Measurements from ENCODE around the gene EYS. TPM values are rescaled to one million over a fixed set of nuclear protein-coding genes. Genes with fewer than 3 reads are reported as not detected.
A peak's percentile ranks its signal among the peaks of the same experiment; 100 is the strongest.
"Not testable (repeated sequence)": the region's sequence is repeated elsewhere in the genome, so short reads cannot be mapped to it uniquely, and the experiment has no call there.

Gene EYS
- total RNA-seq, 1 donor from 2014 or later: not detected

DNA sequence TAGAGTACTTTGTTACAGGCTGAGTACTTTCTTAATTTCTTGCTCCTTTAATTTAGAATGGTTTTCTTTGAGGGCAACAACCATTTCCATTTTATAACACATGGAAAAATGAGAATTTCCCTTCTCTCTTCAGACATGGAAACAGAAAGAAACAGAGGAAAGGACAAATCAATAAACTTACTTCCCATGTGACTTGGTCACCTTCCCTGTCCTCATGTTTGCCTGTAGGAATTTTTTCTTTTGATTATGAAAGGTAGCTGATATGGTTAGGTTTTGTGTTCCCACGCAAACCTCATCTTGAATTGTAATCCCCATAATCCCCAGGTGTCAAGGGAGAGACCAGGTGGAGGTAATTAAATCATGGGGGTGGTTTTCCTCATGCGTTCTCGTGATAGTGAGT is 1901.7 kb downstream of the EYS start:
- ATAC-seq: no peak

DNA sequence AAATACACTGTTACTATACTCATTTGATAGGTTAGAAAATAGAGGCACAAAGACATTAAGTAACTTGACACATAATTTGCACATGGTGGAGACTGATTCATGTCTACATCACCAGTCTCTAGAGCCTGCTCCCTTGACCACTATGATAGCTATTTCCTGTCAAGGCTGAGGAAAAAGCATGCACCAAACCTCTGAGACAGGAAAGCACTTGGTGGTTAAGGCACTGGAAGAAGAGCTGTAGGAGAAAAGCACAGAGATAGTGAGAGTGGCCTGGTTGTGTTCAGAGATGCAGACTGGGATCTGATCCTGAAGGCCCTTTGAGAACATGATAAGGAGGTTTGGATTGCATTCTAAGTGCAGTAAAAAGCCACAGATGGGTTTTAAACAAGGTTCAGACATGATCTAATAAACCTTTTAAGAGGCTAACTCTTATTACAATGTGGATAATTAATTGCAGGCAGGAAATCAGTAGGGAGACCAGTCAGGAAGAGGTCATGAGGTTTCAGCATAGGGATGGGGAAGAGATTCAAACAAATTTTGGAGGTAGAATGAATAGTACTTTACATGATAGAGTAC is 1902.6 kb downstream of the EYS start:
- ATAC-seq: peak; percentile 11

DNA sequence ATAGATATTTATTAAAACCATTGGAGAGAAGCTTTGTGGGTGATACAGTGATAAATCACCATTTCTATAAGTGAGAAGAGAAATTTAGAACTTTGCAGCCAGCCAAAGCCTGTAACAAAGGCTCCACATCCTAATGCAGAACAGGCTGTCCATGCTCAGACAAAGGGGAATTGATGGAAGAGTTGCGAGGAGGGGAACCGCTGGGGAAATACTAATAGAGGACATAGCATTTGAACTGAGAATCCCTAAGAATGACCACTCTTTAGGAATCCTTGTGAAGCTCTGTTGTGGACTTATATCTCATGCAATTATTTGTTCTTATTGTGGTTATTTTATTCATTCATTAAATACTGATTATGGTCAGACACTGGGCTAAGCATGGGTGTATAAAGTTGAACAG is 1903.7 kb downstream of the EYS start:
- ATAC-seq: no peak

DNA sequence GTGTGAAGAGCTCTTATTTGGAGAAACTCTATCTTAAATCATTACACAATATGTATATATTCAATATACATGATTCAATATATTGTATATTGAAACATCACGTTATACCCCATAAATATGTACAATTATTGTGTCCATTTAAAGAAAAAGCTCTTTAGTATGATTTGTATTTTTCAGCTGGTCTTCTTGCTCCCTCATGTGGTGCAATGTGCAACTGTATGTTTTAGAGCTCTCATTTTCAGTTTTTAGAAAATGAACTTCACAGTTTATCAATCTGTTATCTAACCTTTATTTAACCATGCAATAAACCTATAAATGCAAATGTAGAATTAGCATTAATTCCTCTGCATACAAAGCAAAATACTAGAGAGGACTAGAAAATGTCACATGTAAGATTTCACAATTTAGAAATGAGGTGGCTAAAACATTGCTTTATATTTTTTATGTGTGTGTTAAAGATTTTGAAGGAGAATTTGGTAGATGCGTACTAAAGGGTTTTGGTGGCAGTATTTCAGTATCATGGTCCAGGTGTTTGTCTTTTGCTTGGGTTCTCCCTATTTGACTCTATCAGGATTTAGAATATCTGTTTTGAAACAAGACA is 1904.3 kb downstream of the EYS start:
- no peak for ATAC-seq

DNA sequence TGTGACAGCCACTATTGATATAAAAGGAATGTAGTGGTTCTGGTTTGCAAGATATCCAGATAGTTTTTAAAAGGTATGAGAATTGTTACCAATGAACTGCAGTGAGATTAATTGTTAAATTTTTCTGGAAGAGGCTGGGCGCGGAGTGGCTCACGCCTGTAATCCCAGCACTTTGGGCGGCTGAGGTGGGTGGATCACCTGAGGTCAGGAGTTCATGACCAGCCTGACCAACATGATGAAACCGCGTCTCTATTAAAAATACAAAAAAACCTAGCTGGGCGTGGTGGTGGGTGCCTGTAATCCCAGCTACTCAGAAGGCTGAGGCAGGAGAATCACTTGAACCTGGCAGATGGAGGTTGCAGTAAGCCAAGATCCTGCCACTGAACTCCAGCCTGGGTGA is 1906.6 kb downstream of the EYS start:
- ATAC-seq: not testable (repeated sequence)

DNA sequence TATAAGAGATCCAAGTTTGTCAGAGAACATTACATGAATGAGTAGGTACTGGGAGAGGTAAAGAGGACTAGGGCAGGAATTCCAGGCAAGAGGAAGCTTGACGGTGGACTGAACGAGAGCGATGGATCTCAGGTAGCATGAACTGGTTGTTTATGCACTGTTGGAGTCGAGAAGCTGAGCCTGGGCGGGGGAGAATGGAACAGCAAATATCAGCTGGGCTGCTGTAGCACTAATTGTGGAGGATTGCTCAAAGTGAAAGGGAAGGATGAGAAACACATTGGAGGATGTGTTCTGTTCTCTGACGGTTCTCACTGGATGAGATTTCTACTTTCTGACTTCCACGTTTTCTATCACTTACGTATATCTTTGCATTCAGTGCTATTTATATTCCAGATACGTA is 1907.2 kb downstream of the EYS start:
- ATAC-seq: no peak

DNA sequence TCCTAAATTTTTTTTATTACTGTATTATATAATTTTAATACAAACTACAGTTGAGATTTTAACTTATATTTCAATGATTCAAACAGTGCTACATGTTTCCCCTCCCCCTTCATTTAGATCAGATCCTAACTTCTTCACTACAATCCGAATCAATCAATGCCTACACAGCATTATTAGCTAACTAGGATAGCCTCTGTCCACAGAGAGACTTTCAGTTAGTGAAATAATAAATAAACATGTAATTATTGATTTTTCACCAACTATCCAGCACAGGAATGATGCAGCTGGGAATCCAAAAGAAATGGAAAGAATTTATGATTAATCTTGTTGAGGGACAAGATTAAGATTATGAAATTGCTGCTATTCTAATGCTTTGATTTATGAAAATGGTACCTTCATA is 1907.7 kb downstream of the EYS start:
- no peak for ATAC-seq

DNA sequence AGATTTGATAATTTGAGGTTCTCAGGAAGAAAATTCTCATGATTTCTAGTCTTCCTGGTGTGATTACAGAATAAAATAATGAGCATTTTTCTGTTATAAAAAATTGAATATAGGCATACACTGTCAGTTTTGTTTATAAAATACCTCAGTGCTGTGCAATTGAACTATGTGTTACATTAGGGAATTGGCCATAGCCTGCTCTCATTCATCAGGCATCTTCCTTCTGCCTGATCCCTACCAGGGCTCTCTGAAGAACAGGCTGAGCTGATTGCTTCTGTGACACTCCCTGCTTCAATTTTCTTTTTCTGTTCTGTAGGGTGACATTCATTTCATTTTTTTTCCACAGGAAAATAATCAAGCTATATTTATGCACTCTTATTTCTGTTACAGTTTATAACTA is 1908.6 kb downstream of the EYS start:
- no peak for ATAC-seq

DNA sequence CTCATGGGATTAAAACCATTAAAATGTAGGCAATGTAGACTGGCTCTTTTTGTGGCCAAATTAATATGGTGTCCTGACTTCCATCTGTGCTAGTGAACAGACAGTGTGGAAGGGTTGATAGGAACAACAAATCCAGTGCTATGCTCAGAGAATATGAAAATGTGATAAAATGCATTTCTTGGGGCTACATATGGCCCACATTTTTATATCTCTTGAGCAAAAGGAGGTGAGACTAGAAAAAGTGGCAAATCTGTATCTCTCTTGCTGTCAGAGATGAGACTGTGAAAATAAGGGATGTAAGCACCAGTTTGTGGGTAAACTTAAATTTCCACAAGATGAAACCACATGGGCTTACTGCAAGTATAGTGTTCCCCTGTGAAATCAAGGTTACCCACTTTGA is 1909.3 kb downstream of the EYS start:
- ATAC-seq: no peak

DNA sequence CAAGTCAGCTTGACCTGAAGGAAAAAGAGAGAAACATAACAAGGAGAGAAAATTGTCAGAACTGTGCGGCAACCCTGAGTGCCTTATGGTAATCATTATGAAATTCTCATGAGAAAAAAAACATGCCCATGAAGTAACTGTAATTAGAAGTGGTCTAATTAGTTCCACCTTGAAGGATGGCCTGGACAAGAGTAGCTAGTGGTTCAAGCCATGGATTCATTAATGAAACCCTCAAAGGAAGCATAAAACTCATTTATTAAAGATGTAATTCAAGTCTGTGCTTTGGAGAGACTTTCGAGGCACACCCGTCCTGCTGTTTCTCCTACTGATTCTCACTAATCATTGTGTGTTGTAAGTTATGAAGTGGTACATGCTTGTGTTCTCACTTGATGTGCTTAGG is 1911.2 kb downstream of the EYS start:
- ATAC-seq: no peak

DNA sequence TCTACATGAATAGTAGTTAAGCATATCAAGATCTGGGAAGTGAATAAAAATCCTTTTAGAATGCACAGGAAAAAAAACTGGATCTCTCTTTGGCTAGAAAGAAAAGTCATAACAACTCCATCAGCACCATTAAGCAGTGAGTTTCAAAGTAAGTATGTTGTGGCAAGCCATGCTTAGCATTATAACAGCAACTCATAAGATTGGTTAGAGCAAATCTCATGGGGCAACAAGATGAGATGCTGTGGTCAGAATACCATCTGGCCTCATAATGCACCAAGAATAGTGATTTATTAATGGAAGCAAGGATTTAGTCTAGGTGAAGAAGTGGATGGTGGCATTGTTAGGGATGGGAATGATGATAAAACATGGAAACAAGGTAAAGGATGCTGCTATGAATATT is 1912.0 kb downstream of the EYS start:
- no peak for ATAC-seq

DNA sequence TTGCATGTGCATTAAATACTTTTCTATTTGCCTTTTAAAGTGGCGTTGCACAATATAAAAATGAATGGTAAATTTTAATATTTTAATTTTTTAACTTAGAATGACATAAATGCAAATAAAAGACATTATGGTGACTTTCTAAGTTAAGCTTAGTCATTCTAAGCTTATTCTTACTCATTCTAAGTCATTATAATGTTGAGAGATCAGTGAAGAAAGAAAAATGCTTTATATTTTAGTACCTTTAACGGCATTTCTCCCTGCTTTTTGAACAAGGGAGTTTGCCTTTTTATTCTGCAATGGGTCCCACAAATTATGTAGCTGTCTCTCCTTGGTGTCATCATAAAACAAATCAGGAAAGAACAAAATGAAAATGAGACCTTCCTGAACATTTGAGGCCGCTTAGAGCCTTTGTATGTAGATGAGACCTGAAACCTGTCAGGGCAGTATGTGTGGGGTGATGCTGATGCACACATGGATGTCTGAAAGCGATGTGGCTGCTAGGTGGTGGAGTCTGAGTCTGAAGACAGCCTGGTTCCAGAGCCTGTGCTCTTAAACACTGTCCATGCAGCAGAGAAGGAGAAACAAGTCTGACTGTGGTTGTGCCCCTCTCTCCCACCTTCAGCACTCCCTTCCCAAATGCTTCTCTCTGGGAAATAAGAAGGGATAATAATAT is 1913.4 kb downstream of the EYS start:
- ATAC-seq: no peak

DNA sequence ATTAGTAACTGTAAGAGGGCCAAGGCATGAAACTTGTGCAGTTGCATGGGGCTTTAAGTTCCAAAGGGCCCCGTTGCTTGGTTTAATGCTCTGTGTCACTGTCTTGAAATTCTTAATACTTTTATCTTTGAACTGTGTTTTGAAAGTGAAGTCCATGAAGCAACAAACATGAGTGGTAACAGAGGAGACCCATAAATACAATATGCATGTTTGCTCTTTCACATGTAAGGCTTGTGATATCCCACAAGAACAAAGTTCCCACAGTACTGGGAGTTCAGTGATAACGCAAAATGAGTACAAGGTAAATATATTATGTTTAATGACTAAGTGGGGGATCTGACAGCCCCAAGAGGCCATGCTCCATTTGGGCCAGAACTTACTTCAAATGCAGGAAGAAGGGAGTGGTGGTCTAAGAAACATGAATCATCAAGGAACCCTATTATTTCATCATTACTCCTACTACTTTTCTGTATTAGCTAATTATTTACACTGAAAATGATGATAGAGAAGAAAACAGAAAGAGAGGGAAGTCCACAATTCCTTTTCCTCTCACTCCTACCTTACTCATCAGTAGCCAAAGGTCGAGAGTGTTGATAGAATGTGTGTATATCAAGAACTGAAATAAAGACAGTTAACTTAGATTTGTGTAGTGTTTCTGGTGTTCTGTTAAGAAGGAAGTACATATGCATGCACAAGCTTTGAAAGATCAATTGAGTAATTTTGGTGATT is 1914.1 kb downstream of the EYS start:
- no peak for ATAC-seq

DNA sequence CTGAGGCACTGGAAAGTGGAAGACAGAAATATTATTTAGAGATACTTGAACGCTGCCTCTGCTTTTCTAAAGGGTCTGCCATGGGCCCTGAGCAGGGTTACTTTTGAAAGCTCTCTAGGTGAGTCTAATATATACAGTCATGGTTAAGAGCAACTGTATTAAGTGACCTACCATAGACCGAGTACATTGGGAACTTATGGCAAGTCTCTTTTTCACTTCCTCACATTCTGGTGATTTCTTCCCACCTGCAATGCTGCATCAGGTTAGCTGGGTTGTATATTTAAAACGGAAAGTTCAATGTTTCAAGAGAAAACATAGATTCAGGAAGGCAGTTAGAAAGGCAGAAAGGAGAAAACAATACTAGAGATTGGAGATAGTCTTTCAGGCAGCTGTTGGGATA is 1916.7 kb downstream of the EYS start:
- ATAC-seq: no peak

DNA sequence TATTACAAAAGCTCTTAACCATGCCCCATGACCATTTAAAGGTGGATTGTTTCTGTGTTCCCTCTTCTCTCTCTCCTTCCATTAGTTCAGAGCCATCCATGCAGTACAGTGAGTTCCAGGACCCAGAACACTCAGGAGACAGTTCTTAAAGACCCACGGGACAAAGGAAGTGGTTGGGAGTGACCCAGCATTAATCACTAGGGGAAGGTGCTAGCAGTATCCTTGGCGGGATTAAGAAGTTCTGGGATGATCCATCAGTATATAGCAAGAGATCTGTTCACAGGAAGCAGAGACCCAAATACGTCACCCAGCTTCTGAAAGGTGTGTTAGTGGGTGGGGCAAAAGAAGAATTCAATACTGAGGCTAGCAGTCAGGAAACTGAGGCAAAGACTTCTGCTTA is 1917.3 kb downstream of the EYS start:
- ATAC-seq: no peak

DNA sequence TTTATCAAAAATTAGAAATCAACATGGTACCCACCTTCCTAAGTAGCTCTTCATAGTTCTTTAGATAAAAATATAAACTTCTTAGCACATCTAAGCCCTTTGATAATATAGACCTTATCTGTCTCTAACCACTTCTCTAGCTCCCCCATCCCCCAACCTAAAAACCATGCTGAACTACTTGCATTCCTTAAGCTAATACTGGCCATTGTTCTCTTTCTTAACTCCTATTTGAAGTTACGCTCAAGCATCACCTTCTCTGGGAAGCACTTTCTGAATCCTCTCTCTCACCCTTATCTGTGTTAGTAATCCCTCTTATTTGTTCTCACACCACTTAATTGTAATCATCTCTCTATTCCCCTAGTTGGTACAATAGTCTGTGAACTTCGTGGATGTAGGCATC is 1918.5 kb downstream of the EYS start:
- ATAC-seq: no peak

DNA sequence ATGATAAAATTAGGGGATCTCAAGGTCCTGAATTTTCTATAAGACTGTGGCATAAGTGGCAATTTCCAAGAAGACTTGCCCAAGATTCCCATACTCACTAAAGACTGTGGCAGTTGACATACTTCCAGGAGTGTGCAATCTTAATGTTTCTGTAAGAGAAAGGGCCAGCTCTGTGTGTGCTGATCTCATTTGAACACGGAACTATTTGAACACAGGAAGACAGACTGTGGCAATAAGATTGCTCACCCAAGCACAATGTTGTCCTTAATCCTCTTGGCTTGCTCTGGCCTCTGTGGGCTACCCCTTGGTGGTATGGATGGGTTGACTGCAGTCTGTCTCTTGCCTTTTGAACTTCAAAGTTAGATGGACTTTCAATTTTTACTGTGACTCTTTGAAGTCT is 1920.0 kb downstream of the EYS start:
- no peak for ATAC-seq

DNA sequence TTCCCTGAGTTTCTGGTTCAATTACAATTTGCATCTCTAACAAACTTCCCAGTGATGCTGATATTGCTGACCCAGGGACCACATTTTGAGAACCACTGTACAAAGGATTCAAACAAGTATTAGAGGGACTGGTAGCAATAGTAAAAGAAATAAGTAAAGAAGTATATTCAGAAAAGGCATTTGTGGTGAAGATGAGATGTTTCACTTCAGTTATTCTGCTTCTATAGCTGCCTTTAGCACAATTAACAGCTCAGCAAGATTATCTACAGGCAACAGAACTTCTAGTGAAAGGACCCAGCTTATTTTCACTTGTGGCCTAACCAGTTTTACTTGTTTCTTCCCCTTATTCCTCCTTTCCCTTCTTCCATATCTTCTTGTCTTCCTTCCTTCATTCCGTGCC is 1922.0 kb downstream of the EYS start:
- ATAC-seq: no peak

DNA sequence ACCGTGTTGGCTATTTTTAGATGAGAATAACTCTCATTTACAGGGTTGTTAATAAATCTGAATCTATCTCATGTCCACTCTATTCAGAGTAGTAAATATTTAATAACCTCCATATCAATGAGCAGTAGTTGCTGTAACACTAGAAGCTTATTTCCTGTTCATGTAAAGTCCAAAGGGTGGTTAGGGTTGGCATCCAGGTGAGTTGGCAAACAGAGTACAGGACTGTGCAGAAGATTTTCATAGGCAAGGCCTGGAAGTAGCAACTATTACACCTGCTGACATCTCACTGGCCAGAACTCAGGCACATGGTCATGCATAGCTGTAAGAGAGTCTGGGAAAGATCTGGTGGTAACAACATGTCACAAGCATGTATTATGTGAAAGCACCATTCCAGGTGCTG is 1923.9 kb downstream of the EYS start:
- ATAC-seq: no peak

DNA sequence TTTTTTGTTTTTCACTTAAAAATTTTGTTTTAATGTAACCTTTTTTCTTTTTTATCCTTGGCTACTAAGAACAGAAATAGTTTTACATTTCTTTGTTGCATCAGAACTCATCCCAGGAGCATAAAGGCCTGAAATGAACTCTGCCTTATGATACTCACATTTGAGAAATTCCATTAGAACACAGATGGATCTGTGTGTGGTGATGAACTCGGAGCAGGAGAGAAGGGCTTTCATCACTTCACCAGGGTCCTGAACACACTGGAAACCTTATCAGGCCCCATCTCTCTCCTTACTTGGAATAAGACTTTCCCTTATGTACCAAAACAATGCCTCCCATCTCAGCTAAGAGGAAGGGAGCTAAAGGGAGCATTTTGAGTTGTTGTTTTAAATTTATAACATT is 1932.1 kb downstream of the EYS start:
- no peak for ATAC-seq

DNA sequence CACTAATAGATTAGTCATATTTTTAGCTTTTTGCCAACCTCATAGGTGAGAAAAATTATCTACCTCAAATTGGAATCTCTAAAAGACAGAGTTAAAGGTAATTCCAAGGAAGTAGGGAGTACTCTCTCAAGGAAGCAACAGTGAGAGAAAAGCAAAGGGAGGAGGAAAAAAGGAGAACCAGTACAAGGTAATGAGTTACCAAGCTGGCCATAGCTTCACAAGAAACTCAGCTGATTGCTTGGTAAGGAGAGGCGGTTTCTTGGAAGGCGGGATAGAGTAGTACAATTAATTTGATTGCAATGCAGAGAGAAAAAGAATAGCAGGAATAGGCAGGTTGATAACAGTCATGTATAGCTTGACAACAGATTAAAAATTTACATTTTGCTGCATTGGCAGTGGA is 1933.8 kb downstream of the EYS start:
- no peak for ATAC-seq

DNA sequence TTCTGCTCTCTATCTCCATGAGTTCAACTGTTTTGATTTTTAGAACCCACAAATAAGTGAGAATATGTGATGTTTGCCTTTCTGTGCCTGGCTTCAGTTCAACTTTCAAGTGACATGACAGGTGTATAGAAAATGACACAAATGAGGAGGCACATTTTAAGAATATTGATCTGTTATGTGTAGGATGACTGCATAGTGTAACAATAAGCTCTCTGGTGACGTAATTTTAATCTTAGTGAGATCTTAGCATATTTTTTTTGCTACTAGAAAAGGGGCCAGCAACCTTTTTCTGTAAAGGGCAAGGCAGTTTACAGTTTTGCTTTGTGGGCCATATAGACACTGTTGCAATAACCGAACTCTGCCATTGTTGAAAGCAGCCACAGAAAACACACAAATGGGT is 1941.2 kb downstream of the EYS start:
- ATAC-seq: no peak

DNA sequence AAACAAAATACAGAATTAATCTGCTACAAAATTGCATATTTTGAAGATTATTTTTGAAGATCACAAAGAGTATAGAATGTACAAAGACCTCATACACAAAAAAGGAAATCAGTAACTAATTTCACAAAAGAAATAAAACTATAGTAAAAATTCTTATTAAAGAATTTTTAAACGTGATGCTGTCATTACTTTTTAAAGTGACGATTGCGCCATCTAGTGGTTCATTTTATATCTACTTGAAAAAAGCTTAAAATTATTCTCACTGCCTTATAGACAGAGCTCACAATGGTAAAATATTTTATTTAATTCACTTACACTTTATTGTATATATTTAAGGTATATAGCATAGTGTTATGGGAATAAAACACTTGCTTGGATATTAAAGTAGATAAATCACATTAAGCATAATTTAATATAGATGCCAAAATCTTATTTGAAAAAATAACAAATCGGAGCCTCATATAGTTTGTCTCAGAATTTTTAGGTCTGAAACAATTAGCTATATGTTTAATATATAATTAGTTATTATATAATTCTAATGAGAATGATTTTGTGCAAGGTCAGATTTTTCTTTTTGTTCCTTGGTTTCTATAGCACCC is 1942.6 kb downstream of the EYS start:
- ATAC-seq: peak; percentile 37

DNA sequence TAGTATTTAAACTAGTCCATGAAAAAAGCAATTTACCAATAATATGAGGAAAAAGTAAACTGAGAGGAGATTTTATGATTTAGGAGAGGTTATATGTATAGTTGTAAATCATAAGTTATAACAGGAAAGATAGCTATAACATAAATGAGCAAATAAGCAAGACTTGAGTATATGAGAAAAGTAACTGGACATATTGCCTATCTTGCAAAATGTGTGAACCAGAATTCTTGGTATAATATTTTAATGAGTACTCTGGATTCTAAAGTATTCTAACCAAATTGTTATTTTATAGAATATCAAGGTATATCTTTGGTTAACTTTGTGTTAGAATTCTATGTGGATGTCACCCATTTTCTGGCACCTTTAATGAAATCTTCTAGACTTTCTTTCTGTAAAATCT is 1946.8 kb downstream of the EYS start:
- no peak for ATAC-seq

All from esophagus mucosa (tissue), 1 donor.